ENCODE data around the gene NRAP. TPM values are rescaled to one million over a fixed set of nuclear protein-coding genes. Genes with fewer than 3 reads are reported as not detected.

NRAP gene
- total and polyA plus RNA-seq, 2 of the 4 experiments (the other 2 are of a cell fraction) = not detected

GRCh38 chr10:113687037-113687436 is 23.2 kb upstream of the NRAP start:
- Histone ChIP-seq H2BK20ac (ENCODE audit: low read depth, low read length) (no peak overlapping the region), H4K8ac (ENCODE audit: low read depth in 2 of 2, low read length in 2 of 2) (no peak overlapping the region), H4K91ac (ENCODE audit: insufficient read depth, low read depth, low read length) (no peak overlapping the region), H2AK9ac (replicated peaks; ENCODE audit: low read depth, low read length, poor library complexity) (no peak overlapping the region), H3K4me2 (ENCODE audit: low read depth, low read length) (no peak overlapping the region), H3K79me1 (ENCODE audit: low read depth in 1 of 2, low read length in 2 of 2) (peaks cover 15 to 25% of the 10 kb centered on the region in 2 experiments), H2BK5ac (ENCODE audit: low read depth, low read length, poor library complexity, severe bottlenecking) (no peak overlapping the region), H3K36me3 (ENCODE audit: control insufficient read depth, insufficient read depth, low read length) (peaks cover 2% of the 10 kb centered on the region; the same call in 1 of the 2 replicates), H3K4me1 (ENCODE audit: control insufficient read depth, insufficient read depth, low read length) (no peaks in the 10 kb centered on the region), H2BK120ac (ENCODE audit: low read depth, low read length) (no peak overlapping the region), H3K14ac (replicated peaks; ENCODE audit: low read depth, low read length) (no peak overlapping the region), H4K5ac (ENCODE audit: low read depth, low read length) (no peak overlapping the region), H3K9me1 (ENCODE audit: insufficient read depth, low read length) (peaks cover 4% of the 10 kb centered on the region; the same call in 1 of the 2 replicates), H2AFZ (replicated peaks; ENCODE audit: low read length, poor library complexity) (no peak overlapping the region), H3K4ac (ENCODE audit: low read depth, low read length) (no peak overlapping the region), H3K9me3 (ENCODE audit: control insufficient read depth, insufficient read depth, low read length) (no peaks in the 10 kb centered on the region), H4K20me1 (ENCODE audit: insufficient read depth, low read length) (peaks cover 4% of the 10 kb centered on the region), H3K27ac (ENCODE audit: insufficient read depth, low read length) (no peak overlapping the region), H3K56ac (ENCODE audit: extremely low read depth, insufficient read depth, low read length) (no peak overlapping the region), H3K4me3 (ENCODE audit: insufficient read depth, low read depth, low read length) (no peak overlapping the region), H3K9ac (ENCODE audit: low read depth, low read length) (no peak overlapping the region), H3K18ac (ENCODE audit: low read depth, low read length) (no peak overlapping the region), H3K27me3 (ENCODE audit: control insufficient read depth, insufficient read depth, low read length) (no peaks in the 10 kb centered on the region), H3K23ac (ENCODE audit: low read depth, low read length) (no peak overlapping the region), H2AK5ac (ENCODE audit: low read depth, low read length) (no peak overlapping the region), H2BK15ac (ENCODE audit: low read depth, low read length) (no peak overlapping the region)
- ATAC-seq (ENCODE audit: low read depth) (no peak), DNase-seq (no peak)
- TF ChIP-seq MAFK (IDR thresholded peaks at IDR 0.05; ENCODE audit: low read depth, low read length) (no peak), CTCF (conservative IDR thresholded peaks at IDR 0.05; ENCODE audit: low read depth, low read length) (no peak), FOS (IDR thresholded peaks at IDR 0.05; ENCODE audit: low read depth, low read length) (no peak), RCOR1 (IDR thresholded peaks at IDR 0.05; ENCODE audit: insufficient replicate concordance, low read length) (no peak), RFX5 (IDR thresholded peaks at IDR 0.05; ENCODE audit: low read depth, low read length) (no peak), MXI1 (IDR thresholded peaks at IDR 0.05; ENCODE audit: borderline replicate concordance, low read depth, low read length) (no peak), CEBPB (IDR thresholded peaks at IDR 0.05; ENCODE audit: low read depth, low read length) (no peak), RAD21 (IDR thresholded peaks at IDR 0.05; ENCODE audit: low read length) (no peak), MAZ (IDR thresholded peaks at IDR 0.05; ENCODE audit: borderline replicate concordance, low read depth, low read length) (no peak), ELK1 (IDR thresholded peaks at IDR 0.05; ENCODE audit: borderline replicate concordance, low read depth, low read length) (no peak)
- no CpG with 5 or more reads among the region's 4 CpGs for WGBS, 2 experiments (ENCODE audit: extremely low coverage in 2 of 2, insufficient read length in 1 of 2)
- ChIA-PET CTCF (no interaction called here), POLR2A (ENCODE audit: unreplicated experiment) (no interaction called here)
- dilution Hi-C loops (cut with HindIII; ENCODE audit: low sequenced_read_pairs, unreplicated experiment) = no loop called here
- no TSS peak for BruUV-seq (replicated peaks)
- in situ Hi-C loops (cut with MboI; ENCODE audit: low sequenced_read_pairs) = no loop called here
- intact Hi-C loops (cut with micrococcal nuclease) = no loop called here
